NCI-H1092 treated with DMSO at 0.1 percent for 48 hours (cell line): Measurements from ENCODE around the gene DCAF4L1.
A peak's percentile ranks its signal among the peaks of the same experiment; 100 is the strongest.

ENCODE experiments used
- DNase-seq: peaks from one replicate; lab custom pipeline; 2025; lab: John Stamatoyannopoulos, UW

DCAF4L1 gene

DNA sequence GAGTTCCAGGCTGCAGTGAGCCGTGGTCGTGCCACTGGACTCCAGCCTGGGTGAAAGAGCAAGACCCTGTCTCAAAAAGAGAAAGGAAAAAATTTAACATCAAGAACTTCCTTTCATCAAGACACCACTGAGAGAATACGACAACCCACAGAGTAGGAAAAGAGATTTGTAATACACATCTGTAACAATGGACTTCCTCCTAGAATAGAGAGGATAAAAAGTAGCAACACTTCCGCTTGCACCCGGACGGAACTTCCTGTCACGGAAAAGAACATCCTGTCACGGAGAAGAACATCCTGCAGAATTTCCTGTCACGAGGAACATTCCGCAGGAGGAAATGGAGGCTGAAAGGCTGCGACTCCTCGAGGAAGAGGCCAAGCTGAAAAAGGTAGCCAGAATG, at the start of gene DCAF4L1:
Gene DCAF4L1, plus strand, starts transcription at position 301 of the 400 bp plus-strand sequence. Its CDS starts 37 bp downstream, at position 338.
- no peak for DNase-seq

- no peak for DNase-seq
These were observed 48.6 kb upstream of the DCAF4L1 start for GRCh38 chr4:41932988-41933387.

DNA sequence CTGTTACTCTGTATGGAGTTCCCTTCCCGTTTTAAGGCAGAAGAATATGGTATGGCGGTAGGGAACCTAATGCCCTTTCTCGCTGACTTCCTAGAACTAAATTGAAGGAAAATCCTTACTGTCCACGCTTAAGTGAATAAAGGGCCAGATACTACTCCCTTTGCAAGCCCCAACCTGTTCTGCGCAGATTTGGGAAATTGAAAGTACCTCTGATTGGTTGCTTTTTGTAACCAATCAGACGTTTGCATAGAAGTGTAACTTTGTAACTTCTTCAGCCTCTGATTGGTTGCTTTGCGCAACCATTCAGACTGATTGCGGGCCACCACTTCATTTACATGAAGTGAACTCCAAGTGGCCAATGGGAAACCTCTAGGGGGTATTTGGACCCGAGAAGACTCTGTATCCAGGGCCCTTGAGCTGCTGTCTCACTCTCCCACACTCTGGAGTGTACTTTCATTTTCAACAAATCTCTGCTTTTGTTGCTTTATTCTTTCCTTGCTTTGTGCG, 47.5 kb upstream of the DCAF4L1 start:
- no peak for DNase-seq

GRCh38 chr4:41934514-41934900, 47.0 kb upstream of the DCAF4L1 start:
- DNase-seq, result no peak

- DNase-seq, result peak; percentile 91
These were observed 46.5 kb upstream of the DCAF4L1 start, which contains the start of gene TMEM33 for GRCh38 chr4:41934901-41935651. Gene TMEM33 (plus strand): TSS chr4:41935429. CDS start chr4:41935485, 56 bp downstream.

DNA sequence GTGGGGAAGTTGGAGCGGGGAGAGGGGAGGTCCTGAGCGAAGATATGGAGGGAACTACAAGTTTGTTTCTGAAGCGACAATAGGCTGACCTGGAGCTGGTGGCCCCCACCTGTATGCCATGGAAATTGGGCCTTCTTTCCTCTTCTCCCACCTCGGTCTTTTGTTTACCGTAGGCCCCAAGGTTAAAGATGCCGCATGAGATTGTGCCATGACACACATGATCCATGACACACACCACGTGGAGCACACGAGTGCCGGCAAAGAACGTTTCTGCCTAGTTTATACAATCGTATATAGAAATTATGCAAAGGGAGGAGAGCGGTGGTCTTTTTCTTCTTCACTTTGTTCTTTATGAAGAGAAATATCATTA, 45.9 kb upstream of the DCAF4L1 start:
- DNase-seq, result no peak

DNA sequence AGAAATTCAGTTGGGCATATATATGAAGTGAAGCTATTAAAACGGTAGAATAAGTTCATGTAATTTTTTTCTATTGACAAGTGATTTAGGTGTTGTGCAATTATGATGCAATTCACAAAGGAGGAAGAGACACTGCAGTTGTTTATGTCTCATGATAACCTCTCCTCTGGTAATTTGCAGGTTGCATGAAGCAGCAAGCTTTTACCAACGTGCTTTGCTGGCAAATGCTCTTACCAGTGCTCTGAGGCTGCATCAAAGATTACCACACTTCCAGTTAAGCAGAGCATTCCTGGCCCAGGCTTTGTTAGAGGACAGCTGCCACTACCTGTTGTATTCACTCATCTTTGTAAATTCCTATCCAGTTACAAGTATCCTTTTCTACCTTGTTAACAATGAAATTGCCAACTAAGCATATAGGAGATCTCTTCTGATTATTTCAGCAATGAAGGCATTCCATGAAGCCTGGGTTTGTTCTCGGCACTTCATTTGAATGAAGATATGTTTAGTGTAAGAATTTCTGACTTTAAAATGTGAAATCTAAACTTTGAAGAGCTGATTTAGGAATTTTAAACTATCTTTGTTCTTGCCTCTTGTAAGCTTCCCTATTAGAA, 42.4 kb upstream of the DCAF4L1 start:
- DNase-seq, result no peak

GRCh38 chr4:41940834-41941233, 40.7 kb upstream of the DCAF4L1 start:
- no peak for DNase-seq

DNA sequence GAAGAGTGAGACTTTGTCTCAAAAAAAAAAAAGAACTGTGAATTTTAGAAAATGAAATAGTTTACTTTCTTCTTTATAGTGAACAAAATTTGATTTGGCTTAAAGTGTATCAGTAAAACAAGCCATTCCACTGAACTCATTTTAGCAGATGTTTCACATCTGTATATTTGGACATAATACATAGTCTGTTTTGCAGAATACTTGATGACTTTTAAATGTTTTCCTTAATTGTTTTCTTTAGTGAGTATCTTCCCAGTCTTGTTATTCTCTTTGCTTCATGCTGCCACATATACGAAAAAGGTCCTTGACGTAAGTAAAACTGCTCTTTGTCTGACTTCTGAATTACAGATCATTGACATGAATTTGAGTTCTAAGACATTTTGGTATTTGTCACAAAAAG, 38.0 kb upstream of the DCAF4L1 start:
- no peak for DNase-seq

DNA sequence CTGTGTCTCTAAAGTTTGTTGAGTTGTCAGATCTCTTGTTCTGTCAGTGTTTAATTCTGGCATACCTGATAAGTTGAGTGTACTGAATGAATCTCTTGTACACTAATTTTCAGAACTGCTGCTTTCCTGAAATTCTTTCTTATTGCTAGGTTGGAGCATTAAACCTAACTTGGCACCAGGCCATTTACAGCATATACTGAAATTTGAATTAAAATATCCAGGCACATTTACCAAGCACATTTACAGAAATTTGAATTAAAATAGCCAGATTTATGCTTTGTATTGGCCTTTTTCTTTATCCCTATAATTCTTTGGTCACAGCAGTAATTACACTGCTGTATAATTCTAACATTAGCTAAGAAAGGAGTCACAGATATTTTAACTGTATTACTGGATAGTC, 37.5 kb upstream of the DCAF4L1 start:
- DNase-seq, result no peak

- no peak for DNase-seq
These were observed 32.0 kb upstream of the DCAF4L1 start for GRCh38 chr4:41949531-41949930.

DNA sequence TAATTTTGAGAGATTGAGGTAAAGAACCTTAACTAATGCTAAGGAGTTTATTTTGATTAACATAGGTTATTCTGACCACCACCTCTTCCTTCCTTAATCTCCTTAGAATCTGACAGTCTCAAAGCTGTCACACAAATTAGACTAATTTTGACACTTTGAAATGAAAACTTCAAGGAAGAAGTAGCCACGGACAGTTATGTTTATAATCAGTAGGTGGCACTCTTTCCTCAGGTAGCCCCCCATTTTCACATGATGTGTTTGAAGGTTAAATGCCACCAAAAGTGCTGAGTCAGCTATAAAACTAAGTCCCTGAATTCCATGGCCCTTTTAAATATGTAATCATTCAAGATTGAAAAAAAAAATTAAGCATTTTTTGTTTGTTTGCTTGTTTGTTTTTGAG, 23.9 kb upstream of the DCAF4L1 start:
- peak; percentile 51 for DNase-seq

- no peak for DNase-seq
These were observed 18.5 kb upstream of the DCAF4L1 start for GRCh38 chr4:41963105-41963504.

- no peak for DNase-seq
These were observed 17.2 kb upstream of the DCAF4L1 start for GRCh38 chr4:41964401-41964800.

DNA sequence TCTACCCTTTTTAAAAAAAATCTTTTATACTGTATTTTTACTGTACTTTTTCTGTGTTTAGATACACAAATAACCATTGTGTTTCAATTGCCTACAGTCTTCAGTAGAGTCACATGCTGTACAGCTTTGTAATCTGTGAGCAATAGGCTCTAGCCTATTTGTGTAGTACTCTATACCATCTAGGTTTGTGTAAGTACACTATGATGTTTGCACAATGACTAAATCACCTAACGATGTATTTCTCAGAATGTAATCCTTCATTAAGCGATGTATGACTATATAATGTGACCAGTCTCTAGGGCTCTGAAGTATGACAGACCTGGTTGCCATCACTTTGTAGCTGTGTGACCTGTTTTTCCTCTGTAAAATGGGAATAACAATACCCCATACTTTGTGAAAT, 14.2 kb upstream of the DCAF4L1 start:
- DNase-seq, result no peak

DNA sequence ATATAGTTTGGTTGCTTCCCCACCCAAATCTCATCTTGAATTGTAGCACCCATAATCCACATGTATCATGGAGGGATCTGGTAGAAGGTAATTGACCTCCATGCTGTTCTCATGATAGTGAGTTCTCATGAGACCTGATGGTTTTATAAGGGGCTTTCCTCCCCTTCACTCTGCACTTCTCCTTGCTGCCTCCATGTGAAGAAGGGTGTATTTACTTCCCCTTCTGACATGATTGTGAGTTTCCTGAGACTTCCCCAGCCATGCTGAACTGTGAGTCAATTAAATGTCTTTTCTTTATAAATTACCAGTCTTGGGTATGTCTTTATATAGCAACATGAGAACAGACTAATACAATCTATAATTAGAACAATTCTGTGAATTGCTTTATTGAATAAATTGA, 11.9 kb upstream of the DCAF4L1 start:
- no peak for DNase-seq

DNA sequence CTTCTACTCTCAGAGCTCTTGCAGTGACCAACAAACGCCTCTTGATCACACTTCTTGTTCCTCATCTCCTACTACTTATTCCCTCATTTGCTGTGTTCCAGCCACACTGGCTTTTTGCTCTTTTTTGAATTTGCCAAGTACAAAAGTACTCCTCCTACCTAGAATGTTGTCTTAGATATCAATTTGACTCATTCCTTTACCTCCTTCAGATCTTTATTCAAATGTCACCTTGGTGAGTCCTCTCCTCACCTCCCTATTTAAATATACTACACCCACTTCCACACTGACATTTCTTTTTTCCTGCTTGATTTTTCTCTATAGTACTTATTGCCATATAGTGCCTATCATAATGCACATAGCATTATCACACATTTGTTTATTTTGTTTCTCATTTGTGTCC, 6.2 kb upstream of the DCAF4L1 start:
- no peak for DNase-seq

DNA sequence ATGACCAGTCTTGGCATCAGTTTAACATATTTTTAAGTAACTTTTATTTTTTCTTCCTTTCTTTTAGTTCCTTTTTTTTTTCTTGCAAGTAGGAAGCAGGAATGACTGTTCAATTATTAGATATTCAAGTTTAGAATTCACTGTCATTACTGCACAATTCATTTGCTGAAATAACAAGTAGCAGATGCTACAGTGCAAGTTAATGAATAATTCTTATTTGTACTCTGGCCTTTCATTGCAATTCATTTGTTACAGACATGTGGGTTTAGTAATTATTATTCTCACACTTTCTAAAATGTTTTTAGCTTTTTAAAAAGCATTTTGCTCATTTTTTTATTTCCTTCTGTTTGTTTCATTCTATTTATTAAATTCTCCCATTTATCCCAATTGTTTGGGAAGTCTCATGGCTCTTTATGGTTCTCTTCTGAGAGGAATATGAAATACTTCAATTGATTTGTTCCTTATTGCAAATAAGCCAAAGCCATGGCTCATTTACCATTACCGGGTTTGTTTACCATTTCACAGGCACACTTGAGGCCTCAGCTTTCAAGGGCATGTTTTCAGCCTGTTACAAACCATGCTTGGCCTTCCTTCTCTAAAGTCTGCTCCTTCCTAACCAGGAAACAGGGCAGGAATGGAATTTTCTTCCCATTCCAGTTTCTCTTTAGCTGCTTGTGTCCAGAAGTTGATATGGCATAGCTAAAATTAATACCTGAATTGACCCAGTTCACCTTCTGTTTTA, 4.6 kb upstream of the DCAF4L1 start:
- no peak for DNase-seq

- DNase-seq, result no peak
These were observed 3.8 kb upstream of the DCAF4L1 start for GRCh38 chr4:41977709-41978108.

GRCh38 chr4:41982716-41983115, 1.2 kb downstream of the DCAF4L1 start:
- DNase-seq, result no peak

GRCh38 chr4:41985151-41985550, 3.6 kb downstream of the DCAF4L1 start:
- no peak for DNase-seq

- peak; percentile 39 for DNase-seq
These were observed 8.4 kb downstream of the DCAF4L1 start for GRCh38 chr4:41989994-41990364.
